GF-D8 (cell line): ENCODE data around the gene PRELID3B.
"Not testable (repeated sequence)": the region's sequence is repeated elsewhere in the genome, so short reads cannot be mapped to it uniquely, and the experiment has no call there.

Experiments
- DNase-seq: peaks from one replicate; lab custom pipeline; 2025; lab: John Stamatoyannopoulos, UW

PRELID3B gene

GRCh38 chr20:59025511-59025910 lies 17.1 kb downstream of the PRELID3B start:
- no peak for DNase-seq

- DNase-seq, result no peak
These were observed 17.5 kb downstream of the PRELID3B start for GRCh38 chr20:59025086-59025485.

- DNase-seq, result no peak
These were observed 18.5 kb downstream of the PRELID3B start for GRCh38 chr20:59024111-59024530.

GRCh38 chr20:59023616-59024015 lies 19.0 kb downstream of the PRELID3B start:
- DNase-seq, result no peak

GRCh38 chr20:59022754-59023153 lies 19.8 kb downstream of the PRELID3B start:
- no peak for DNase-seq

- no peak for DNase-seq
These were observed 21.5 kb downstream of the PRELID3B start for GRCh38 chr20:59020938-59021551.

- DNase-seq, result no peak
These were observed 23.4 kb downstream of the PRELID3B start, which contains the start of gene TUBB1 for GRCh38 chr20:59019217-59019616. TSS of gene TUBB1 (plus strand) at chr20:59019429. CDS start at chr20:59019523, 94 bp downstream.

GRCh38 chr20:59018817-59019216 lies 23.8 kb downstream of the PRELID3B start:
- DNase-seq, result no peak

GRCh38 chr20:59017493-59018231 lies 24.9 kb downstream of the PRELID3B start:
- DNase-seq, result no peak

- no peak for DNase-seq
These were observed 25.6 kb downstream of the PRELID3B start for GRCh38 chr20:59016795-59017492.

- DNase-seq, result no peak
These were observed 26.5 kb downstream of the PRELID3B start for GRCh38 chr20:59015812-59016711.

GRCh38 chr20:59015411-59015810 lies 27.2 kb downstream of the PRELID3B start:
- no peak for DNase-seq

GRCh38 chr20:59014680-59015389 lies 27.8 kb downstream of the PRELID3B start:
- no peak for DNase-seq

- no peak for DNase-seq
These were observed 28.5 kb downstream of the PRELID3B start for GRCh38 chr20:59013959-59014608.

- DNase-seq, result no peak
These were observed 29.3 kb downstream of the PRELID3B start for GRCh38 chr20:59013031-59013951.

GRCh38 chr20:59011874-59012157 lies 30.8 kb downstream of the PRELID3B start:
- not testable (repeated sequence) for DNase-seq

- no peak for DNase-seq
These were observed 31.4 kb downstream of the PRELID3B start for GRCh38 chr20:59010995-59011873.

GRCh38 chr20:59010321-59010994 lies 32.1 kb downstream of the PRELID3B start:
- no peak for DNase-seq
